SU-DHL-6 (cell line): Measurements from ENCODE around the gene COIL.

ENCODE experiments used
- CTCF ChIP-seq: fragments of 200-600 bp; sonication (generic); IDR thresholded peaks from one replicate; pipeline ENCODE4 v1.5.1; 2017; ENCODE audit warnings: antibody characterized with exemption, mild to moderate bottlenecking, low read length, moderate library complexity; ENCODE audit not compliant: insufficient read depth, poor library complexity, severe bottlenecking
- EZH2phosphoT487 ChIP-seq: fragments of 200-600 bp; sonication (generic), shearing (Covaris generic); conservative IDR thresholded peaks from 2 replicates; pipeline ENCODE4 v1.6.1; 2018; ENCODE audit warnings: mild to moderate bottlenecking, antibody characterized with exemption, low read length, moderate library complexity, mixed read lengths

DNA sequence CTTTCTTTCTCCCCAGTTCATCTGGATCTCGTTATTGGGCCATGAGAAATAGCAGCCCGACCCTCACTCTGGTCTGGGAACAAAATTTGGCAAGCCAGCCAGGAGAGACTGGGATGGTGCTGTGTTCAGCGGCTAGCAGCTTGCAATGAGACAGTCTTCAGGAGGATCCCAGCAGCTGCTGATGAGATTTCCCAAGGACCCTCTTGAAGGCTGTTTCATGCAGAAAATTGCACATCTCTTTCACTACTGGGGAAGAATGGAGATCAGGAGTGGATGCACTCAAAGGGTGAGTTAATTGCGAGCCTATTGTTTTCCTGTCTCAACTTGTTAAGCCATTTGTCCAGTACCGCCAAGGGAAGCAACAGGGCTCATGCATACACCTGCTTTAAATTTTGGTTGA is 5.5 kb upstream of the COIL start:
- no peak for TF ChIP-seq CTCF
- TF ChIP-seq EZH2phosphoT487: no peak
